H7 (cell line): ENCODE data around the gene CCDC144A. TPM values are rescaled to one million over a fixed set of nuclear protein-coding genes. Genes with fewer than 3 reads are reported as not detected.
"Not testable (repeated sequence)": the region's sequence is repeated elsewhere in the genome, so short reads cannot be mapped to it uniquely, and the experiment has no call there.

ENCODE experiments used
- DNase-seq: peaks from one replicate; pipeline ENCODE4 v3.0.0; 2012
- H3K27me3 ChIP-seq: 2 replicates; pipeline ENCODE4 v1.6.0; 2011; ENCODE audit warnings: mild to moderate bottlenecking, low read length; ENCODE audit not compliant: control insufficient read depth, insufficient read depth
- H3K36me3 ChIP-seq: replicated peaks from 2 replicates; pipeline ENCODE4 v1.5.1; 2011; ENCODE audit warnings: low read length; ENCODE audit not compliant: control insufficient read depth, insufficient read depth
- H3K4me3 ChIP-seq: 2 replicates; pipeline ENCODE4 v1.5.1; 2011; ENCODE audit warnings: low read depth, mild to moderate bottlenecking, control low read depth, low read length, moderate library complexity; ENCODE audit not compliant: insufficient read depth
- total RNA-seq: library from RNA; depleted of rRNA; stranded (reverse); fragments of >200 nt; shearing (Covaris generic); gene quantifications from 2 replicates; pipeline ENCODE4 v1.2.3, GENCODE V29; 2014

Gene CCDC144A
- total RNA-seq, 1 experiment from 2014 or later, result 0.03 TPM

DNA sequence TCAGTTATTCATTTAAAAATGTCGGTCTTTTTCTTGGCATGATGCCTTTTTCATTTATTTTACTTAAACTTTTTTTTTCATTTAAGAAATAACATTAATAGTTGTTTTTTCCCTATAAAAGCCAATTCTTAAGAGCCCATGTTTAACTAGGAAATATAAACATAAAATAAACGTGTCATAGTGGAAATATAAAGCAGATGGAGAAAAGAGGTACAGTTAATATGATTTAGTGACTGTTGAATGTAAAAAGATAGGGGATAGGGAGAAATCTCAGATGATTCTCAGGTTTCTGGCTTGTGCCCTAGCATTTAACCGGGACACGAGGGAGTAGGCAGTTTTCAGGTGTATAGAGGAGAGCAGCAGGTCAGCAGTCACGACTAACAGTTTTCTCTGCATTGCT, 7.6 kb downstream of the CCDC144A start:
- DNase-seq, H3K27me3 ChIP-seq, H3K36me3 ChIP-seq, H3K4me3 ChIP-seq: not testable (repeated sequence)

DNA sequence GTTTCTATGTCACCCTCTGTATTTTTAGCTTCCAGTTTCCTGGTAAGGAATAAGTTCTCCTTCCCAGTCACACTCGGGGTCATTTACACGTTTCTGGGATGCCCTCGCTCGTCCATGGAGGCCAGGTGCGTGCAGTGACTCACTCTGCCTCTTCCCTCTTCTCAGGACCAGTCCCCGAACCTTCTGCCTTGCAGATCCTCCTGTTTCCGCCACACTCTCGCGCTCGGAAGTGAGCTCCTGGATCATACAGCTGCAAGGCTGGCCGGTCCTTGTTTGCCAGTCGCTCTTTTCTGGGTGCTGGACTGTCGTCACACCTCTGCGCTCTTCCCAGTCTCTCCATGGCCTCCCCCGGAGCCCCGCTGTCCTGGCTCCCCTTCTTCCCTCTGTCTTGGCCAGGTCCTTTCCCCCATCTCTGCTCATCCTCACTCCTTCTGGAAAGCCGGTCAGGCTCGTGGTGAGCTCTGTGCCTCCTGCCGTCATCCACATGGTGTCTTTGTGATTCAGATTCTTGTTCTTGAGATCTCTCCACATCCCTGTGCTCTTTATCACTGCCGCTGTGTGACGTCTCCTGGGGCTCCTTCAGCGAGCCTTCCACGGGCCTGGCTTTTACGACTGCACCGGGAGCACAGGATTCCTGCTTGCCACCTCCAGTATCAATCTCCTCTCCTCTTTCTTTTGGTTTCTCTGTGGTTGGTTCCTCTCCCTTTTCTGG, 55.6 kb downstream of the CCDC144A start:
- H3K36me3 ChIP-seq, H3K27me3 ChIP-seq: not testable (repeated sequence)
- H3K4me3 ChIP-seq, result peak overlapping the region; percentile 30
- peak; percentile 44 for DNase-seq

DNA sequence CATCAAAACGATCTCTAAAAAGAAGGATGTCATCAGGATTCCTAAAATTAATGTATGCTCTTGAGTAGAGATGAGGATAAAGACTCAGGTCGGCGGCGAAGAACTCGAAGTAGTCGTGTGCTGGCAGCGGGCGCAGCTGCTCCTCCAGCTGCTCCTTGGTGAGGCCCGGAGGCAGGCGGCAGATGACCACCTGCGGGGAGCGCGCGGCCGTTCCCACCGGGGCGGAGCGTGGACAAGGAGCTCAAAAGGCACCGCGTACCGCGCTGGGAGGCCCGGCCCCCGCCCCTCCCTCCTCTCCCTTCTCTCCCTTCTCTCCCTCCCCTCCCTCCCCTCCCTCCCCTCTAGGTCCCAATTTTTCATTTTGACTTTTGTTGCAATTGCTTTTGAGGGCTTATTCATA, 56.5 kb downstream of the CCDC144A start:
- DNase-seq, H3K36me3 ChIP-seq, H3K27me3 ChIP-seq: not testable (repeated sequence)
- H3K4me3 ChIP-seq, result peak overlapping the region; percentile 14; the same call in 1 of the 2 replicates

DNA sequence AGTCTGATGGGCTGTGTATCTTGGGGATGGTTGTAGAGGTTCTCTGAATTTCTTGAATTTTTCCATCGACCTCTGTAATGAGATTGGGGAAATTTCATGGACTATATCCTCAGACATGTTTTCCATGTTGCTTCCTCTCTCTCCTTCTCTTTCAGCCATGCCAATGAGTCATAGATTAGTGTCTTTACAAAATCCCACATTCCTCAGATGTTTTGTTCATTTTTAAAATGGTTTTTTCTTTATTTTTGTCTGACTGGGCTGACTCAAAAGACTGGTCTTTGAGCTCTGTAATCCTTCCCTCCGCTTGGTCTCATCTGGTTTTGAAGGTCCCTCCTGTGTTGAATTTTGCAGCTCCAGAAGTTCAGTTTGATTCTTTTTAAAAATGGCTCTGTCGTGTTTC, 60.5 kb downstream of the CCDC144A start:
- not testable (repeated sequence) for H3K4me3 ChIP-seq, DNase-seq, H3K36me3 ChIP-seq, H3K27me3 ChIP-seq

DNA sequence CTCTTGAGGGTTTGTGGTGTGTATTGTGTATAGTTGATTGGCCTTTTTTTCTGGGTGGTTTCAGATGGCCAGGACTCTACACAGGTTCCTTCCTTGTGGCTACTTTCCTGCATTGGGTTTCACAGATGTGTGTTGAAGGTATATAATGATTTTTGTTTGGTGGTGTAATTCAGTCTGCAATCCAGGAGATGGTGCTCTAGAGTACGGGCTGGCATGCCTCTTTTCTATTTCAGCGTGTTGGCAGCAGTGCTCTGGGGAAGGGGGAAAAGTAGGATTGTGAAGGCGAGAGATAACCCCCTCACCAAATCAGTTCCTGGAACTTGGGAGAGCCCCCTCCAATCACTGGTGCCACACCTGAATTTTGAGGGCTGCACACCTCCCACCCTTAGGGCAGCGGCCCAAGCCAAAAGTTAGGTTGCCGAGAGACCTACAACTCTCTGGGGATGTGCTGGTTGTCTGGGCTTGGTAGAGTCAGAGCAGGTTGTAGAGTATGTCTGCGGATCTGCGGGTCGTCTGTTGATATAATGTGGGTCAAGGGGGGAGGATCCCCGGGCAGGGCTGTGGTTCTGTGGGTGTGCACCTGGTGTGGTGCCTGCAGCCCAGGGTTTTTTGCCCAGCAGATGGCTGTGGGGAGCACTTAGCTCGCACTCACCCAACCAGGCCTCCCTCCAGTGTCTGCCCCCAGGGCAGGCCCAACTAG, 61.3 kb downstream of the CCDC144A start:
- H3K27me3 ChIP-seq, H3K36me3 ChIP-seq, H3K4me3 ChIP-seq: not testable (repeated sequence)
- DNase-seq, result peak; percentile 22

DNA sequence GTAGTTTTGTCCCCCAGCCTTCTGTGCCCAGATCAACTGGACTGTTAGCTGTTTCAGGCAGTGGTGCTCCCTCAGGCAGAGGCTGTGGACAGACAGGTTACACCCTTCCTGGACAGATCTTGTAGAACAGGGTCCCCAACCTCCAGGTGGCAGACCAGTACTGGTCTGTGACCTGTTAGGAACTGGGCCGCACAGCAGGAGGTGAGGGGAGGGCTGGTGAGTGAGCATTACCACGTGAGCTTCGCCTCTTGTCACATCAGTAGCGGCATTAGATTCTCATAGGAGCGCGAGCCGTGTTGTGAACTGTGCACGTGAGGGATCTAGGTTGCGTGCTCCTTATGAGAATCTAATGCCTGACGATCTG, 61.9 kb downstream of the CCDC144A start:
- DNase-seq, H3K4me3 ChIP-seq, H3K36me3 ChIP-seq, H3K27me3 ChIP-seq: not testable (repeated sequence)

DNA sequence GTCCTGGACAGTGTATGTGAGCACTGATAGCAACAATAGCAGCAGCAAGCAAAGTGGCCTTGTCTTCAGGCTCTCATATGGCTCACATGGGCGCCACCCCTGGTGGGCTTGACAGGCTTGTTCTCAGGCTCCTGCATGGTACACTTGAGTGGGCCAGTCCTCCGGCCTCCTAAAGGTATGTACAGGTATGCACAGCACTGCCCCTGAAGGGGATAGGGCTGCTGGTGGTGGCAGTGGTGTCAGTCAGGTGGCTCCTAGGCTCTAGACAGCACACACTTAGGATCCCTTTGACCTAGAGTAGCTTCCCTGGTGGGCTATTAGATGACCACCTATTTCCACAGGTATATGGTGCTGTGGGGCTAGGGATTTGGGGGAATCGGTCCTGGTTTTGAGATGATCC, 67.5 kb downstream of the CCDC144A start:
- H3K36me3 ChIP-seq, DNase-seq, H3K27me3 ChIP-seq, H3K4me3 ChIP-seq: not testable (repeated sequence)

DNA sequence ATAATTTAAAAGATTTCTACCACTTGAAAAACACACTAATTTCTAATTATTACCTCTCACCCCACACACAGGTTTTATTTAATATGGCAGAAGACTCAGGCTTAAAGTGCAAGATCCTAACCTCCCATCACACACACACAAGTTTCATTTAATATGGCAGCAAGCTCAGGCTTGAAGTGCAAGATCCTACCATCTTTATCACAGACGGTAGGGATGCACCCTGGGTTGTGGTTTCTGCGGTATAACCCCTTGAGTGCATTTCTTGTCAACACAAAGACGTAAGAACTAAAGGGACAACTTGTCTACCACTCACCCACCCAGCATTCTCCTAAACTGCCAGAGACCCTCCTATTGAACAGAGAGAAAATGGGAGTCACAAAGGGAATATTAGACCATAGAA, 68.1 kb downstream of the CCDC144A start:
- not testable (repeated sequence) for H3K36me3 ChIP-seq, H3K4me3 ChIP-seq, H3K27me3 ChIP-seq, DNase-seq

DNA sequence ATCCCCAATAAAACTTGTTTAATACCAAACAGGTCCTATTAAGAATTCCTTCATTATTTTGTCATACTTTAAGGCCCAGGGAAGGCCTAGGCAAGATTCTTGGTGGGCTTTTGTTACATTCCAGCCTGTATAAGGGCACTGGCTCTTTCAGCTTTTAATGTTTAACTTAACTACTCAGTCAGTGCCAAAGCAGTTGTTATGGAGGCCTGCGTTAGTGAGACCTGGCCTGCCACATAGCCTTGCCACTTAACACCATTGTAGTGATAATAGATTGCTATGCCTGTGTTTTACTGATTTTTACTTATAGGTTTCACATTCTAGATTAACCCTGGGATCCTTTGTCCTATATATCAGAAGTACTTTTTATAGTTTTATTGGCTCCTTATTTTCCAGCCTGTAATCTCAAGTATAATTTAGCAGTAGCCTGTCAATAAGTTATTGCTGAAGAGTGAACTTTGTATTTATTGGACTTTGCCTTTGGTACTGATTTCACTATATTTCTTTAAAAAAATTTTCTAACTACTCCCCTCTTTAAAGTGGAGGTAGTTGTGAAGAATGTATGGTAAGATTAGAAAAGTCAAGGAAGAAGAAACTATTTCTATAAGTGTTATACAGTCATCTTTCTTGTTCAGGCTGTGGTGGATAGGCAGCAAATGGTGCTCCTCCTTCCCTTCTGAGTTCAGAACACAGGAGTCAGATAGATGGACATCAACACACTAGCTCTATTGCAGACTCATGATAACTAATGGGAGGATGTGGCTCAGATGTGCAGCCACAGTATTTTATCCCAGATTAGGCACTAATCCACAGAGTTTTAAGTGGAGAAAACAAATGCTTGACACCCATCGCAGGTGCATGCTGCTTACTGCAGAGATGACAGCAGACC, 78.5 kb downstream of the CCDC144A start:
- DNase-seq, H3K4me3 ChIP-seq, H3K36me3 ChIP-seq, H3K27me3 ChIP-seq: not testable (repeated sequence)

DNA sequence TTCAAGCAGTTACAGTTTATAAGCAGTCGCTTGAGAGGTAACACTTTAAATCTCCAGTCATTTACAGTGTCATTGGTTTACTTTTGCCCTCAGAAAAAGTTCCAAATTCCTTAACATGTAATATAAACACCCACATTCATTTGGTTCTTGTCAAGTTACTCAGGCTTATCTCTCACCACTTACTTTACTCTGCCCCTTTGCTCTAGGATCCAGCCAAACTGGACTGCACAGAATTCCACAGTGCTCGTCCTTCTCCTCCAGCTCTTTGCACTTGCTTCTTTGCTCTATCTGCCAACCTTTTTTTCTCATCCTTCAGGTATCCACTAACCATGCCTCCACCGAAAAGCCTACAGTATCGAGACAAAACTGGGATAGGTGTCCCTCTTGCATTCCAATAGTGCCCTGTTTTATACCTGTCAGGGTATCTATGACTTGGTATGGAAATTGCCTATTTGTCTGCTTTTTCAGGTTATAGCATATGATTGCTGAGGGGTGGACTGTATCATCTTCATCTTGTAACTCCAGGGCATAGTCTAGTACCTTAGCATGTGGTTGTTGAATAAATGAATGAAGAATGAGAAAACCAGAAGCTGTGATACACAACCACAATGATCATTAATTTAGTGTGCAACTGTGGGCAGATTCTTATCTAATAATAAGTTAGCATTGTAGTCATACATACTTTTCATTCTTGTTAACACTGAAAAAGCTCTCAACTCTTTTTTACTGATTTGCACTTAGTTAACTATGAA, 82.5 kb downstream of the CCDC144A start:
- H3K36me3 ChIP-seq, DNase-seq, H3K27me3 ChIP-seq, H3K4me3 ChIP-seq: not testable (repeated sequence)

DNA sequence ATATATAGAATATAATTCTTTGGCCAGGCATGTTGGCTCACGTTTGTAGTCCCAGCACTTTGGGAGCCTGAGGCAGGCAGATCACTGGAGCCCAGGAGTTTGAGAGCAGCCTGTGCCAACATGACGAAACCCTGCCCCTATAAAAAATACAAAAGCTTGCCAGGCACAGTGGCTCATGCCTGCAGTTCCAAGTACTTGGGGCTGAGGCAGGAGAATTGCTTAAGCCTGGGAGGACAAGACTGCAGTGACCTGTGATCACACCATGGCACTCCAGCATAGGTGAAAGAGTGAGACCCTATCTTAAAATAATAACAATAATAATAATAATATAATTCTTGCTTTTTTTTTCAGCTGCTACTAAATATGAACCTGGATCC, 83.1 kb downstream of the CCDC144A start:
- not testable (repeated sequence) for H3K36me3 ChIP-seq, DNase-seq, H3K4me3 ChIP-seq, H3K27me3 ChIP-seq

DNA sequence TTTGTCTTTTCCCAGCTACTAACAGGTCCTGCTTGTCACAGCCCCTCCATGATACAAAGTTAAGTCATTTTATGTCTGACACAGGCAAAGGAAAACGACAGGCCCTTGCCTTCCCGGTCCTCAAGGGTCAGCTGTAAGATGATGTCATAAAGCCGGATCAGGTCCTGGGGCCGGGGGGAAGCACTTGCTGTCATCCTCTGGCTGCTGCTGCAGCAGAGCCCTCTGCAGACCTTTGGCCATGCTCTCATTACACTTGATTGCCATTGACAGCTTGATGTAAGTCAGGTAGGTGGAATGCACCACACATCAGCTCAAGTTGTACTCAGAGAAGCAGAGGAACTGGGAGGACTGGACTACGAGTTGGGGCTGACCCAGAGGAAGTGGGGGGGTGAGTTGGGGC, 97.8 kb downstream of the CCDC144A start:
- not testable (repeated sequence) for H3K27me3 ChIP-seq, H3K36me3 ChIP-seq, DNase-seq, H3K4me3 ChIP-seq

DNA sequence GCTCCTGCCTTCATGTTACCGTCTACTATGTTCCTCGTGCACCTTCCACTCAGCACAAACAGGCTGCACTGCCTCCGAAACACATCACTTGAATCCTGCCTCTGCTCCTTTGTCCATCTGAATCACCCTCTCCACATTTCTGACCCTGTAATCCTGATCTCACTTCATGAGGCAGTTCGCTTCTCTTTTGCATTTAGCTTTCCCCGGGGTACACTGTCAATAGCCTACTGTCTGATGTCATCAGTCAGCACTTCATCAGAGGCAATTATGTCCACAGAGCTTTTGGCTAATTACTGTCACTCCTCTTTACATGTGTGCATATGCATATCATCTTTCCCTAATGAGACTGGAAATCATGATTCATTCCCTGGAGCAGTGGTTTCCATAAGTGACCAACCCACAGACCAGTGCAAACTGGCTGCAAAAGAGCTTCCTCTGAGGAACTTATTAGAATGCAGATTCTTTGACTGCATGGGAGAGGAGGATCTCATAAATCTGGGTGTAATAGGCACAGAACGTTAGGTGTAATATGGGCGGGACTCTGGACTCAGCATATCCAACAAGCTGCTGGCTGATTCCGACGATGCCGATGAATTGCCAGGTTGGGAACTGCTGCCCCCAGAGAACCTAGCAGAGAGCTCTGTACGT, 99.0 kb downstream of the CCDC144A start:
- H3K36me3 ChIP-seq, DNase-seq, H3K27me3 ChIP-seq, H3K4me3 ChIP-seq: not testable (repeated sequence)

DNA sequence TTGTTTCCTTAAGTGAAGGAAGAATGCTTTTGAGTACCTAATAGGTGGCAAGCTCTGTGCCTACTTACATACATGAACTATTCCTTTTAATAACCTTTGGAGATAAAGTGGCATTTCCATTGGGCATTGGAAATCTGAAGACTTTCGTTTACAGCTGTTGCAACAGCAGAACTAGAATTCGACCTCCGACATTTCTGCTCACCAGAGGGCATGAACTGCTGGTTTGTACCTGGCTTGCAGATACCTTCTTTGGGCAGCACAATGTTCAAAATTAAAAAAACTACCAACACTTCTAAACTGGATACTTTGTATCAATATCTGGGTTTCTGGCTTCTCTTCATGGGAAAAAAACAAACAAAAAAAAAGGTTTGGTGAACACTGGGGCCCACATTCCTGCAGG, 99.6 kb downstream of the CCDC144A start:
- H3K36me3 ChIP-seq, H3K27me3 ChIP-seq, DNase-seq, H3K4me3 ChIP-seq: not testable (repeated sequence)
